Lower leg skin (tissue), 4 donors: ENCODE results near the gene RGS7. TPM values are rescaled to one million over a fixed set of nuclear protein-coding genes. Genes with fewer than 3 reads are reported as not detected.
"Not testable (repeated sequence)": the region's sequence is repeated elsewhere in the genome, so short reads cannot be mapped to it uniquely, and the experiment has no call there.

Experiments
- DNase-seq, 2 donors: peaks; one replicate each; pipeline ENCODE4 v3.0.0-alpha.2; 2019; ENCODE audit warnings: low spot score in 2 of 2
- H3K4me3 ChIP-seq: fragments of 200-600 bp; sonication (generic); 2 replicates; pipeline ENCODE4 v1.5.1; 2017; ENCODE audit warnings: mild to moderate bottlenecking, low read depth; ENCODE audit not compliant: poor library complexity, severe bottlenecking
- POLR2A ChIP-seq, 2 donors: fragments of 450-650 bp; IDR thresholded peaks; one replicate each; pipeline ENCODE4 v1.6.1; 2016 to 2017; ENCODE audit warnings: antibody characterized with exemption in 2 of 2, mild to moderate bottlenecking in 1 of 2, moderate library complexity in 1 of 2
- WGBS, 2 donors: methylation state at CpG; one replicate each; pipeline ENCODE4 v1.1.5; 2018; 5-methylcytosine and 5-hydroxymethylcytosine counted together
- intact Hi-C: fragments of 100-400 bp; cut with DNase I; formaldehyde crosslinking; loops from one replicate; pipeline ENCODE4 v1.15.0; 2023; ENCODE audit warnings: low total_unique reads
- total RNA-seq, 4 donors: library from RNA; depleted of rRNA; stranded (reverse); fragments of >200 nt; gene quantifications; one replicate each; pipeline ENCODE4 v1.1.0, GENCODE V29; 2016
- TF ChIP-seq, protein P1 (sequence below), 3 donors: fragments of 450-650 bp; IDR thresholded peaks; one replicate each; pipeline ENCODE4 v1.5.1; 2016; ENCODE audit warnings: antibody characterized with exemption in 3 of 3, mild to moderate bottlenecking in 3 of 3, moderate library complexity in 2 of 3

Gene RGS7
- total RNA-seq, 4 donors from 2014 or later, result not detected

DNA sequence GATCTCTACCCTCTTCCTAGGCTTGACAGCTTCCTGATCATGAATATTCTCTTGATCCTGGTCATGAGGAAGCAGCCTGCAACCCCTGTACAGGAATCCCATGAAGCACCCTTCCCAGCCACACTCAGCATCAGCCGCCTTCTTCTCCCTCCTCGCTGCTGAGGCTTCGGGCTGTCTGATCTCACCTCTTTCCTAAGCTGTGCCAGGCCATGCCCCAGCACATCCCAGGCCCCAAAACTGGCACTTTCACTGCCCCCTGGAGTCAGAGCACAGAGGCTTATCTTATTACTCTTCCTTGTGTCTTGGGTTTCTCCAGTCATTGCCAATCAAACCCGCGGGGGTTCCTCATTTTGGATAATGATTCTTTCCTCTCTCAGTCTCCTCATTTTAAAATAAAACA lies 259.5 kb downstream of the RGS7 start:
- no peak overlapping the region for H3K4me3 ChIP-seq
- DNase-seq, result no peak
- 79 to 93% methylated on average over 5 of the region's 5 CpGs for WGBS, 2 donors
- TF ChIP-seq, protein P1, sequence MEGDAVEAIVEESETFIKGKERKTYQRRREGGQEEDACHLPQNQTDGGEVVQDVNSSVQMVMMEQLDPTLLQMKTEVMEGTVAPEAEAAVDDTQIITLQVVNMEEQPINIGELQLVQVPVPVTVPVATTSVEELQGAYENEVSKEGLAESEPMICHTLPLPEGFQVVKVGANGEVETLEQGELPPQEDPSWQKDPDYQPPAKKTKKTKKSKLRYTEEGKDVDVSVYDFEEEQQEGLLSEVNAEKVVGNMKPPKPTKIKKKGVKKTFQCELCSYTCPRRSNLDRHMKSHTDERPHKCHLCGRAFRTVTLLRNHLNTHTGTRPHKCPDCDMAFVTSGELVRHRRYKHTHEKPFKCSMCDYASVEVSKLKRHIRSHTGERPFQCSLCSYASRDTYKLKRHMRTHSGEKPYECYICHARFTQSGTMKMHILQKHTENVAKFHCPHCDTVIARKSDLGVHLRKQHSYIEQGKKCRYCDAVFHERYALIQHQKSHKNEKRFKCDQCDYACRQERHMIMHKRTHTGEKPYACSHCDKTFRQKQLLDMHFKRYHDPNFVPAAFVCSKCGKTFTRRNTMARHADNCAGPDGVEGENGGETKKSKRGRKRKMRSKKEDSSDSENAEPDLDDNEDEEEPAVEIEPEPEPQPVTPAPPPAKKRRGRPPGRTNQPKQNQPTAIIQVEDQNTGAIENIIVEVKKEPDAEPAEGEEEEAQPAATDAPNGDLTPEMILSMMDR (IDR thresholded peaks at IDR 0.05), result no peak
- no peak for TF ChIP-seq POLR2A (IDR thresholded peaks at IDR 0.05)
- intact Hi-C loops, result no loop called here

DNA sequence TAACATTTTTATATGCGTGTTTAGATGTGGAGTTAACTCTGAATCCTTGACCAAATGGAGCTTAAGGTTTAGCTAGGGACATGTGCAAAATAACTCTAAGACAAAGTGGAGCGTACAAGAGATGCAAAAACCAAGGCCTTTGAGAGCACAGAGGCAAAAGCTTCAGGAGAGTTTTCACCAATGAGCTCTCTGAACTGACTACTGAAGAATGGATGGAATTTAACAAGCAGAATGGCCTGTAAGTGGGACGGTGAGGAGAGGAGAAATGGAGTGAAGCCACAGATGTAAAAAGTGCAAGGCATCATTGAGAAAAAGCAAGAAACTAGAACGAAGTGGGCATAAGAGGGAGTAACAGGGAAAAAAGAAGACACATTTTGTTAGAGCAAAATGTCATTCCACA lies 260.0 kb downstream of the RGS7 start:
- WGBS, 2 donors, result 76 to 78% methylated on average over 4 of the region's 4 CpGs
- intact Hi-C loops, result no loop called here
- DNase-seq, result no peak
- TF ChIP-seq, protein P1 (IDR thresholded peaks at IDR 0.05), result no peak
- no peak for TF ChIP-seq POLR2A (IDR thresholded peaks at IDR 0.05)
- H3K4me3 ChIP-seq, result no peak overlapping the region

DNA sequence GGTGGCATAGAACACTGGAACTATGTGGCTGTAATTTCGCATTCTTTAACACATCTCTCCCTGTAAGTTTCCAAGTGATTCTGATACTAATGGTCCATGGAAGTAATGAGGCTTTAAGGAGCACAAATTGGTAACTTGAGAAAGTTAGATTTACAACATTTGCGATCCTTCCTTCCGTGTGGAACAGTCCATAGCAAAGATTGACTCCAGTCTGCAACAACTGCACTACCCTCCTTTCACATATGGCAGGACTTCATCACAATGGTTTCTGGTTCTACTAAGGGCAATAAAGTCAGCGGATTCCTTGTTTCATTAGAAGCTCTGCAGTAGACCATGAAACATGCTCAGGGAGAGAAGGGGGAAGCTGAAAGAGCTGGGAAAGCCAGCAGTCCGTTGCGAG lies 261.2 kb downstream of the RGS7 start:
- no peak for DNase-seq
- intact Hi-C loops, result no loop called here
- H3K4me3 ChIP-seq, result no peak overlapping the region
- TF ChIP-seq POLR2A (IDR thresholded peaks at IDR 0.05), result no peak
- TF ChIP-seq, protein P1 (IDR thresholded peaks at IDR 0.05), result no peak
- 92% methylated on average over 6 of the region's 6 CpGs for WGBS, 2 donors

DNA sequence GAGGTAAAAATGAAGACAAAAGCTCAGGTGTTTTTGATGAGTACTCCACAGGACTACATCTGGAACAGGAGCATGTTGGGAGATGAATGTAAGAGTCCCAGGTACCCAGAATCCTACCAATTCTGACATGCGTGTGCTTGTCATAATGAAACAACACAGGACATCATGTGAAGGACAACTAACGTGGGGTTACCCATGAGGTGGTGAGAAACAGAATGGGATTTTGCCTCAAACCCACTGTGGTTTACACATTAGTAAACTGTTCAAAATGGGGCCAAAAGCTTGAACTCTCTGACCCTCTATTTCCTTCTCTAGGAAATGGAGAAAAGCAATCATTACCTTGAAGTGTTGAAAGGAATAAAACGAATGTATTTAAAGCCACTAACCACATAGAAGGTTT lies 266.2 kb downstream of the RGS7 start:
- WGBS, 2 donors, result 71 to 80% methylated on average over 3 of the region's 3 CpGs
- no peak for DNase-seq
- intact Hi-C loops, result no loop called here
- TF ChIP-seq, protein P1 (IDR thresholded peaks at IDR 0.05), result no peak
- no peak for TF ChIP-seq POLR2A (IDR thresholded peaks at IDR 0.05)
- no peak overlapping the region for H3K4me3 ChIP-seq

DNA sequence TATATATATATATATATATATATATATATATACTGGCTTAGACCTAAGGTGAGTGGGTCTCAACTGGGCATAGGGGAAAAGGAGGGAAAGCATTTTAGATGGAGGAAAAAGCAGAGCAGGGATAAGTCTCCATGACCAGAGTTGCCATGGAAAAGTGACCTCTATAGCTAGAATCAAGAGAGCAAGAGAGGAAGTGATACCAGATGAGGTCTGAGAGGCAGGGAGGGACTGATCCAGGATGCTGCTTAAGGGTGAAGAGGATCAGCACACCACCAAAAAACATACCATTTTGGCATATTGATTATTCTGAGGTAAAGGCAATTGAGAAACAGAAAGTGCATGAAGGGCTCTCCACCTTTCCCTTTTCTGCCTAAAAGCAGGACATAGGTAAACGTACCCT lies 267.9 kb downstream of the RGS7 start:
- intact Hi-C loops, H3K4me3 ChIP-seq, DNase-seq: not testable (repeated sequence)
- 87 to 89% methylated on average over 1 of the region's 1 CpG for WGBS, 2 donors

DNA sequence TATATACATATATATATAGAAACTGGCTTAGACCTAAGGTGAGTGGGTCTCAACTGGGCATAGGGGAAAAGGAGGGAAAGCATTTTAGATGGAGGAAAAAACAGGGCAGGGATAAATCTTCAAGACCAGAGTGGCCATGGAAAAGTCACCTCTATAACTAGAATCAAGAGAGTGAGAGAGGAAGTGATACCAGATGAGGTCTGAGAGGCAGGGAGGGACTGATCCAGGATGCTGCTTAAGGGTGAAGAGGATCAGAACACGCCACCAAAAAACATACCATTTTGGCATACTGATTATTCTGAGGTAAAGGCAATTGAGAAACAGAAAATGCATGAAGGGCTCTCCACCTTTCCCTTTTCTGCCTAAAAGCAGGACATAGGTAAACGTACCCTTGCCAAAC lies 268.9 kb downstream of the RGS7 start:
- not testable (repeated sequence) for DNase-seq

DNA sequence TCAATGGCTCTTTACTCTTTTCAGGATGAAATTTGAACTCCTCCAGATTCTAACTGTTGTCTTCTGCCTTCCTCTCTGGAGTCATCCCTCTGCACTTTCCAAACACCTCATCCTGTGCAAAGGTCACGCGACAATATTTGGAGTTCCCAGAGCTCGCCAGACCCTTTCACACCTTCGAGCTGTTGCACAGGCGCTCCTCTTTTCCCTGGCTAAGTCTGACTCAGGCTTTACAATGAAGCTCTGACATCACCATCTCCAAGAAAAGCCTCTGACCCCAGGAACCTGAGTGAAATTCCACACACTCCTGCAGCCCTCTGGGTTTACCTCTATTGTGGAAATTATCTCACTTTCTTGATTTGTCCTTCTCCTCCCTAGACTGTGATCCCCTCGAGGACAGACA lies 270.3 kb downstream of the RGS7 start:
- no peak for TF ChIP-seq POLR2A (IDR thresholded peaks at IDR 0.05)
- TF ChIP-seq, protein P1 (IDR thresholded peaks at IDR 0.05), result no peak
- no peak overlapping the region for H3K4me3 ChIP-seq
- no peak for DNase-seq
- intact Hi-C loops, result no loop called here
- WGBS, 2 donors, result 81 to 90% methylated on average over 6 of the region's 6 CpGs

More for the DNA sequence above, 268.9 kb downstream of the RGS7 start:
- H3K4me3 ChIP-seq, intact Hi-C loops: not testable (repeated sequence)
- 71 to 84% methylated on average over 2 of the region's 2 CpGs for WGBS, 2 donors
